ENCODE measurements around the gene ROBO4.

ROBO4 gene

DNA sequence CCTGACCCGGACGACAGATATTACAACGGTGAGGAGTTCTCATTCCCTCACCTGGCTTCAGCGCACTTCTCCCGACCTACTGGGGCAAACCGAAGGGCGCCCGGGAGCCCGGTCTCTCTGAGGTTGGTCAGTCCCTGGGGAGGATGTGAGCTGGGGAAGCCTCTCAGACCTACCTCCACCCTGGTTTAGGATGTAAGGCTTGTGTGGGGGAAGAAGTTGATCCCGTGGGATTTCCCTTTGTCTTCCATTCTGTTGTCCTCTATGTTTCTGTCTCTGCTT lies 20.1 kb downstream of the ROBO4 start:
- Histone ChIP-seq H3K9me3 (ENCODE audit: control insufficient read depth, low read length) (no peaks in the 10 kb centered on the region), H3K36me3 (ENCODE audit: control insufficient read depth, insufficient read depth, low read length, severe bottlenecking) (no peaks in the 10 kb centered on the region), H3K4me3 (ENCODE audit: low read length) (no peak overlapping the region), H3K27me3 (replicated peaks; ENCODE audit: control insufficient read depth, insufficient read depth, low read length) (peaks cover 14% of the 10 kb centered on the region), H3K4me1 (ENCODE audit: control insufficient read depth, insufficient read depth, low read length) (peaks cover 6% of the 10 kb centered on the region), H3K9ac (ENCODE audit: low read length) (no peak overlapping the region)
- no peak for DNase-seq (ENCODE audit: low read depth)

DNA sequence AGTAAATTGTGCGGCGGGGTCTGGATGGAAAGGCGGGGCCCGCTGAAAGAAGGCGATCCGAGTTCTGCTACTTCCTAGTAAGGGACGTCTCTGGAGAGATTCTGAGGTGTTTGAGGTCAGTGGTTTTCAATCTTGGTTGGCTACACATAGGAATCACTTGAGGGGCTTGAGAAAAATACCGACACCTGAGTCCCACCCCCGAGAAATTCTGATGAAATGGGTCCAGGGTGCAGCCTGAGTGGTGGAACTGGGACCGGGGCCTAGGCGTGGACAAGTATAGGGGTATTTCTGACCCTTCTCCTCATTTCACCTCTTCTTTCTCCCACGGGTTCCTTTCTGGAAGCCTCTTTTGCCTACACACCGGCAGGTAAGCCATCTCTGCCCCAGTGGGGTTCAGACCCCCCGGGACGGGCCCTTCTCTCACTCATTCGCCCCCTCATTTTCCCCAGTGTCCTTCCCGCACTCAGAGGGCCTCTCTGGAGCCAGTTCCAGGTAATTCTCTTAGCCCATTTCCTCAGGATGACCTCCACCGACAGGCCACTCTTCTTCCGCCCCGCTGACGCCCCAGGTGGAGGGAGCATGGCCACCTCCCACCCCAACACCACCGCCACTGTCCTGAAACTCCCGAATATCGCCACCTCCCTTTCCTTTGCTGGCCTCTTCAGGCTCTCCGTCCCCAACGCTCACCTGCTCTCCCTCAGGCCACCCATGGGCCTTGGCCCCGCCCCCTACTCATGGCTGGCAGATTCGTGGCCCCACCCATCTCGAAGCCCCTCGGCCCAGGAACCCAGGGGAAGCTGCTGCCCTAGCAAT lies 20.6 kb downstream of the ROBO4 start:
- DNase-seq (ENCODE audit: low read depth): no peak
- Histone ChIP-seq H3K27me3 (replicated peaks; ENCODE audit: control insufficient read depth, insufficient read depth, low read length) (peaks cover 20% of the 10 kb centered on the region), H3K36me3 (ENCODE audit: control insufficient read depth, insufficient read depth, low read length, severe bottlenecking) (no peaks in the 10 kb centered on the region), H3K4me3 (ENCODE audit: low read length) (peak overlapping the region; percentile 87), H3K9ac (ENCODE audit: low read length) (peak overlapping the region; percentile 90), H3K4me1 (ENCODE audit: control insufficient read depth, insufficient read depth, low read length) (peaks cover under 1% of the 10 kb centered on the region), H3K9me3 (ENCODE audit: control insufficient read depth, low read length) (no peaks in the 10 kb centered on the region)

- peak overlapping the region; percentile 87 for H3K4me3 ChIP-seq (ENCODE audit: low read length)
Observed at GRCh38 chr11:124875943-124876817, 21.5 kb downstream of the ROBO4 start.

DNA sequence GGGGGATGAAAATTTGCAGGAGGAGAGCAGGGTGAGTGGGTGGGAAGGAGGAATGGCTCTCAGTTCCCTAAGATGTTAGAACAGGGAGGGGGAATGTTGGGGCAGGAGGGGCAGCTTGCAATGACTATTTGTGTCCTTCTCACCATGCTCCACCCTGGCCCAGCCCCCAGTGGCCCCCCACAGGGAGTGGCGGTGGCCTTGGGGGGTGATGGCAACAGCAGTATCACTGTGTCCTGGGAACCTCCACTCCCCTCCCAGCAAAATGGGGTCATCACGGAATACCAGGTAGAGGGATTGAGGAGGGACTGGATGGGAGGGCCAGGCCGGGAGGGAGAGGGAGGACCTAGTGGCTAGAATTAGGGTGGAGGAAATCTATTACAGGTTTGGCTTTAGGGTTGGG lies 22.3 kb downstream of the ROBO4 start:
- no peaks in the 10 kb centered on the region for H3K9me3 ChIP-seq (ENCODE audit: control insufficient read depth, low read length)
- H3K36me3 ChIP-seq (ENCODE audit: control insufficient read depth, insufficient read depth, low read length, severe bottlenecking): no peaks in the 10 kb centered on the region
- H3K4me1 ChIP-seq (ENCODE audit: control insufficient read depth, insufficient read depth, low read length): no peaks in the 10 kb centered on the region
- H3K9ac ChIP-seq (ENCODE audit: low read length): peak overlapping the region; percentile 90
- no peak for DNase-seq (ENCODE audit: low read depth)
- H3K4me3 ChIP-seq (ENCODE audit: low read length): peak overlapping the region; percentile 87
- peaks cover 36% of the 10 kb centered on the region for H3K27me3 ChIP-seq (replicated peaks; ENCODE audit: control insufficient read depth, insufficient read depth, low read length)

More at GRCh38 chr11:124875943-124876817, 21.5 kb downstream of the ROBO4 start:
- H3K27me3 ChIP-seq (replicated peaks; ENCODE audit: control insufficient read depth, insufficient read depth, low read length): peaks cover 28% of the 10 kb centered on the region
- no peaks in the 10 kb centered on the region for H3K36me3 ChIP-seq (ENCODE audit: control insufficient read depth, insufficient read depth, low read length, severe bottlenecking)
- peak; percentile 95 for DNase-seq (ENCODE audit: low read depth)
- H3K4me1 ChIP-seq (ENCODE audit: control insufficient read depth, insufficient read depth, low read length): no peaks in the 10 kb centered on the region
- no peaks in the 10 kb centered on the region for H3K9me3 ChIP-seq (ENCODE audit: control insufficient read depth, low read length)
- H3K9ac ChIP-seq (ENCODE audit: low read length): peak overlapping the region; percentile 90

- H3K9ac ChIP-seq (ENCODE audit: low read length): no peak overlapping the region
- no peak for DNase-seq (ENCODE audit: low read depth)
- H3K36me3 ChIP-seq (ENCODE audit: control insufficient read depth, insufficient read depth, low read length, severe bottlenecking): no peaks in the 10 kb centered on the region
- H3K27me3 ChIP-seq (replicated peaks; ENCODE audit: control insufficient read depth, insufficient read depth, low read length): peaks cover 43% of the 10 kb centered on the region
- H3K9me3 ChIP-seq (ENCODE audit: control insufficient read depth, low read length): no peaks in the 10 kb centered on the region
- H3K4me1 ChIP-seq (ENCODE audit: control insufficient read depth, insufficient read depth, low read length): no peaks in the 10 kb centered on the region
- no peak overlapping the region for H3K4me3 ChIP-seq (ENCODE audit: low read length)
Observed at GRCh38 chr11:124874571-124875255, 23.0 kb downstream of the ROBO4 start.

DNA sequence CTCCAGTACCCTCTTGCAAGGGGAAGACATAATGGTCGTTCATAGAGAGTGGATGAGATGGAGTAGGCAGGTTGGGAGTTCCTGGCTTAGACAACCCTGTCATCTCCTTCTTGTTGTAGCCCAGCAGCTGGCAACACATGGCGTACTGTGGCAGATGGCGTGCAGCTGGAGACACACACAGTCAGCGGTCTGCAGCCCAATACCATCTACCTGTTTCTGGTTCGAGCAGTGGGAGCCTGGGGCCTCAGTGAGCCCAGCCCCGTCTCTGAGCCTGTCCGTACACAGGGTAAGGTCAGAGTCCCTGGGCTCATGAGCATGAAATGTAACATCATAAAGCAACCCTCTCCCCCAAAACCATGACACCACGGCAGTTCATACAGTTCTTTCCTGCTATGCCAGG lies 23.7 kb downstream of the ROBO4 start:
- H3K36me3 ChIP-seq (ENCODE audit: control insufficient read depth, insufficient read depth, low read length, severe bottlenecking): no peaks in the 10 kb centered on the region
- H3K9ac ChIP-seq (ENCODE audit: low read length): no peak overlapping the region
- DNase-seq (ENCODE audit: low read depth): no peak
- no peak overlapping the region for H3K4me3 ChIP-seq (ENCODE audit: low read length)
- H3K27me3 ChIP-seq (replicated peaks; ENCODE audit: control insufficient read depth, insufficient read depth, low read length): peaks cover 50% of the 10 kb centered on the region
- no peaks in the 10 kb centered on the region for H3K4me1 ChIP-seq (ENCODE audit: control insufficient read depth, insufficient read depth, low read length)
- no peaks in the 10 kb centered on the region for H3K9me3 ChIP-seq (ENCODE audit: control insufficient read depth, low read length)

DNA sequence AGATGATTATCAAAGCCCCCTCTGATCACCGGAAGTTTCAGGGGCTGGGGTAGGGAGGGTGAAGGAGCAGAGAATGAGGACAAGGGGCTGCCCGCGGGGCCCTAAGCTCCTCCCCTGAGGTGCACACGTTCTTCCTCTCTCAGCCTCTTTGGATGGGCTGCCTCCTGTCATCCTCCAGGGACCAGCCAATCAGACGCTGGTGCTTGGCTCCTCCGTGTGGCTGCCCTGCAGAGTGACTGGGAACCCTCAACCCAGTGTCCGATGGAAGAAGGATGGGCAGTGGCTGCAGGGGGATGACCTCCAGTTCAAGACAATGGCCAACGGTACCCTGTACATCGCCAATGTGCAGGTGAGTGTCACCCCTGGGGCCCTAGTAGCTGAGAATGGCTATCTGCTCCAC lies 24.9 kb downstream of the ROBO4 start:
- Histone ChIP-seq H3K27me3 (replicated peaks; ENCODE audit: control insufficient read depth, insufficient read depth, low read length) (peaks cover 62% of the 10 kb centered on the region), H3K36me3 (ENCODE audit: control insufficient read depth, insufficient read depth, low read length, severe bottlenecking) (no peaks in the 10 kb centered on the region), H3K9ac (ENCODE audit: low read length) (no peak overlapping the region), H3K9me3 (ENCODE audit: control insufficient read depth, low read length) (no peaks in the 10 kb centered on the region), H3K4me1 (ENCODE audit: control insufficient read depth, insufficient read depth, low read length) (no peaks in the 10 kb centered on the region), H3K4me3 (ENCODE audit: low read length) (no peak overlapping the region)
- DNase-seq (ENCODE audit: low read depth): no peak

DNA sequence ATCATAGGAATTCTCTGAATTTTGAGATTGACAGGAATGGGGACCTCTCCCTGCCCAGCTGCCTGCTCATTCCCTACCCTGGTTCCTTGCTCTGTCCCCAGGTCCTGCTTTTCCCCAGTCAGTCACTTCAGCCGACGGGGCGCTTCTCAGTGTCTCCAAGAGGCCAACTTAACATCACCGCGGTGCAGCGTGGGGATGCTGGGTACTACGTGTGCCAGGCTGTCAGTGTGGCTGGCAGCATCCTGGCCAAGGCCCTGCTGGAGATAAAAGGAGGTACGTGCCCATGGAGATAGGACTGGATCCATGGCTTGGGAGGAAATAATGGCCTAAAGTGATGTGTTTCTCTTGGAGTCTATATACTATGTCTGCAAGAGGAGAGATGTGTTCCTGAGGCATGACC lies 25.4 kb downstream of the ROBO4 start:
- Histone ChIP-seq H3K4me1 (ENCODE audit: control insufficient read depth, insufficient read depth, low read length) (no peaks in the 10 kb centered on the region), H3K36me3 (ENCODE audit: control insufficient read depth, insufficient read depth, low read length, severe bottlenecking) (no peaks in the 10 kb centered on the region), H3K4me3 (ENCODE audit: low read length) (no peak overlapping the region), H3K27me3 (replicated peaks; ENCODE audit: control insufficient read depth, insufficient read depth, low read length) (peaks cover 65% of the 10 kb centered on the region), H3K9ac (ENCODE audit: low read length) (no peak overlapping the region), H3K9me3 (ENCODE audit: control insufficient read depth, low read length) (no peaks in the 10 kb centered on the region)
- DNase-seq (ENCODE audit: low read depth): no peak

GRCh38 chr11:124870430-124870829 lies 27.2 kb downstream of the ROBO4 start:
- no peak overlapping the region for H3K9ac ChIP-seq (ENCODE audit: low read length)
- H3K27me3 ChIP-seq (replicated peaks; ENCODE audit: control insufficient read depth, insufficient read depth, low read length): peaks cover 82% of the 10 kb centered on the region
- no peak overlapping the region for H3K4me3 ChIP-seq (ENCODE audit: low read length)
- peaks cover 11% of the 10 kb centered on the region for H3K4me1 ChIP-seq (ENCODE audit: control insufficient read depth, insufficient read depth, low read length)
- no peaks in the 10 kb centered on the region for H3K9me3 ChIP-seq (ENCODE audit: control insufficient read depth, low read length)
- DNase-seq (ENCODE audit: low read depth): no peak
- no peaks in the 10 kb centered on the region for H3K36me3 ChIP-seq (ENCODE audit: control insufficient read depth, insufficient read depth, low read length, severe bottlenecking)

DNA sequence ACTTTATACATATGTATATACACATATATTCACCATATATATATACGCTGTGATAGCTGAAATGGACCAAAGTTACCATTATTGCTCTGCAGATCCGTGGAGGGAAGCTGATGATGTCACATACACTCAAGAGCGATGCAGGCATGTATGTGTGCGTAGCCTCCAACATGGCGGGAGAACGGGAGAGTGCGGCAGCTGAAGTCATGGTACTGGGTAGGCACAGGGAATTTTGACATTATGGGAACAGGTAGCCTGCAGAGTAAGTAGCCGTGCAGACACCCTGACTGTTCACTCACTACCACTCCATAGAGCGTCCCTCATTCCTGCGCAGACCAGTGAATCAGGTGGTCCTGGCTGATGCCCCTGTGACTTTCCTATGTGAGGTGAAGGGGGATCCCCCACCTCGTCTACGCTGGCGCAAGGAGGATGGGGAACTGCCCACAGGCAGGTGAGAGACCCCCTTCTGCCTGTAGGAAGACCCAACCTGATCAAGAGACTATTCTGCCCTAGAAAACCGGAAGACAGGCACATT lies 27.7 kb downstream of the ROBO4 start:
- Histone ChIP-seq H3K36me3 (ENCODE audit: control insufficient read depth, insufficient read depth, low read length, severe bottlenecking) (no peaks in the 10 kb centered on the region), H3K4me3 (ENCODE audit: low read length) (no peak overlapping the region), H3K27me3 (replicated peaks; ENCODE audit: control insufficient read depth, insufficient read depth, low read length) (peaks cover 87% of the 10 kb centered on the region), H3K9ac (ENCODE audit: low read length) (no peak overlapping the region), H3K9me3 (ENCODE audit: control insufficient read depth, low read length) (no peaks in the 10 kb centered on the region), H3K4me1 (ENCODE audit: control insufficient read depth, insufficient read depth, low read length) (peaks cover 16% of the 10 kb centered on the region)
- DNase-seq (ENCODE audit: low read depth): no peak

GRCh38 chr11:124869331-124869730 lies 28.3 kb downstream of the ROBO4 start:
- no peak overlapping the region for H3K9ac ChIP-seq (ENCODE audit: low read length)
- no peak overlapping the region for H3K4me3 ChIP-seq (ENCODE audit: low read length)
- H3K27me3 ChIP-seq (replicated peaks; ENCODE audit: control insufficient read depth, insufficient read depth, low read length): peaks cover 93% of the 10 kb centered on the region
- H3K36me3 ChIP-seq (ENCODE audit: control insufficient read depth, insufficient read depth, low read length, severe bottlenecking): no peaks in the 10 kb centered on the region
- peaks cover 19% of the 10 kb centered on the region for H3K4me1 ChIP-seq (ENCODE audit: control insufficient read depth, insufficient read depth, low read length)
- DNase-seq (ENCODE audit: low read depth): no peak
- H3K9me3 ChIP-seq (ENCODE audit: control insufficient read depth, low read length): no peaks in the 10 kb centered on the region

Data from adipocyte (in vitro differentiated cells).